T-helper 17 cell (primary cell): ENCODE results near the gene VSTM4. TPM values are rescaled to one million over a fixed set of nuclear protein-coding genes. Genes with fewer than 3 reads are reported as not detected.

Experiments
- ATAC-seq: fragments of 150-1000 bp; cut with Tn5 transposase; 2 replicates; pipeline ENCODE4 v1.10.0; 2021; ENCODE audit warnings: mild to moderate bottlenecking, moderate library complexity
- DNase-seq, 3 donors: peaks; one replicate each; pipeline versions ENCODE4 v3.0.0 to v3.0.0-alpha.2; 2020 to 2021
- H3K9me3 ChIP-seq: one replicate; pipeline ENCODE4 v1.7.0; 2013; ENCODE audit warnings: low read length, mild to moderate bottlenecking; ENCODE audit not compliant: control insufficient read depth, poor library complexity, severe bottlenecking
- H3K27ac Mint-ChIP-seq: one replicate; pipeline ENCODE4 v1.8.0; 2022; ENCODE audit warnings: mild to moderate bottlenecking, moderate library complexity, mixed read lengths
- H3K27me3 Mint-ChIP-seq: one replicate; pipeline ENCODE4 v1.8.0; 2022; ENCODE audit warnings: mixed read lengths
- H3K36me3 Mint-ChIP-seq: one replicate; pipeline ENCODE4 v1.8.0; 2022; ENCODE audit warnings: low read depth, mixed read lengths
- H3K4me1 Mint-ChIP-seq: one replicate; pipeline ENCODE4 v1.8.0; 2022; ENCODE audit warnings: mild to moderate bottlenecking, mixed read lengths
- H3K4me3 Mint-ChIP-seq: one replicate; pipeline ENCODE4 v1.8.0; 2022; ENCODE audit warnings: mild to moderate bottlenecking, moderate library complexity, mixed read lengths
- total RNA-seq, 4 donors: library from RNA in 2 of 4; stranded (reverse) in 2 of 4; gene quantifications; one replicate each; pipeline ENCODE4 v1.2.3 and lab custom pipeline; 2022 to 2026

The VSTM4 gene
- total RNA-seq, 2 donors from 2014 or later = not detected

DNA sequence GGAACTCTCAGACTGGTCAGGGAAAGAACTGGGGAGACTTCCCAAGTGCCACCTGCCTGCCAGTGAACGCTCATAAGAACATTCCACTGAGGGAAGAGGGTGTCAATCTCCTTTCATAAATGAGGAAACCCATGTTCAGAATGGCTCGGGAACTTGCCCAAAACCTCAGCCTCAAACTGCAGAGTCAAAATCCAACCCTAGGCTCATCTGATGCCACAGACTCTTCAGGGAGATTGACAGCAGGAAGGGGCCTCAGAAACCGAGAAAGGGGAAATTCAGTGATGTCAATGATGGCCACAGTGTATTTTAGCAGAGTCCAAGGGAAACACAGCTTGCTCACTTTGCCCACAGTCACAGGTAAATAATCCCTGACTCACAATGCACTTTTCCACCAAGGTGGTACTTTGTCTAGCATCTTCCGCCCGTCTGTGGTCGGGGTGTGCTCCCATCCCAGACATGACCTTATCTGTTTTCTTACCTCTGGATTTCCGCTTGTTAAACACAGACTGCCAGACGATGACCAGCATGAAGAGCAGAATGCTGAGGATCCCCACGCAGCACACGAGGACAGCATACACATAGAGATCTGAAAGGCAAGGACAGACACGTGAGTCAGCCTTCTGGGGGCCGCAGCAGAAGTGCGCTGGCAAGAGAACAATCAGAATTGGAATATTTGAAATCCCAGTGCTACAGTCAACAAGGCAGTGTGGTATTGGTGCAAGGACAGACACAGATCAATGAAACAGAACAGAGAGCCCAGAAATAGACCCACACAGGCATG lies 38.4 kb downstream of the VSTM4 start:
- no peaks in the 10 kb centered on the region for H3K9me3 ChIP-seq
- no peak overlapping the region for H3K4me3 Mint-ChIP-seq
- peaks cover 32% of the 10 kb centered on the region for H3K27me3 Mint-ChIP-seq
- no peak overlapping the region for H3K27ac Mint-ChIP-seq
- ATAC-seq (no peak), DNase-seq (no peak)
- H3K36me3 Mint-ChIP-seq = peaks cover 2% of the 10 kb centered on the region
- H3K4me1 Mint-ChIP-seq = peaks cover 9% of the 10 kb centered on the region

DNA sequence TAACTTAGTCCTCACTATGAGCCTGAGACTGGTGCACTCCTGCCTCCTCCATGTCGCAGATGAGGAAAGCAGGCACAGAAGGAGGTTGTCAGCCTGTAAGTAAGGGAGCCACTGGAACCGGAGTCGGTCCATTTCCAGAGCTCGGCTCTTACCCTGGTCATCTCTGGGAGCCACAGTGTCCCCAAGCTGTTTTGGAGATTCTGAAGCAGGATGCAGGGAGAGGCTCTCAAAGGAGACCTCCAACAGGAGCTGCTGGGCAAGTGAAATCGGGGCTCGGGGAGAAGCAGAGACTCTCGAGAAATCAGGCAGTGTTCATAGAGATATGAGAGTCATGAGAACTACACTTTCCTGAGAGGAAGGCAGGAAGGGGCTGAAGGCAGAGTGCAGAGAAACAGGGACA lies 39.0 kb downstream of the VSTM4 start:
- Mint-ChIP-seq H3K4me1 (peaks cover 9% of the 10 kb centered on the region), H3K36me3 (peaks cover 2% of the 10 kb centered on the region), H3K27ac (no peak overlapping the region), H3K4me3 (no peak overlapping the region), H3K27me3 (peaks cover 32% of the 10 kb centered on the region)
- DNase-seq (no peak), ATAC-seq (no peak)
- H3K9me3 ChIP-seq = no peaks in the 10 kb centered on the region

DNA sequence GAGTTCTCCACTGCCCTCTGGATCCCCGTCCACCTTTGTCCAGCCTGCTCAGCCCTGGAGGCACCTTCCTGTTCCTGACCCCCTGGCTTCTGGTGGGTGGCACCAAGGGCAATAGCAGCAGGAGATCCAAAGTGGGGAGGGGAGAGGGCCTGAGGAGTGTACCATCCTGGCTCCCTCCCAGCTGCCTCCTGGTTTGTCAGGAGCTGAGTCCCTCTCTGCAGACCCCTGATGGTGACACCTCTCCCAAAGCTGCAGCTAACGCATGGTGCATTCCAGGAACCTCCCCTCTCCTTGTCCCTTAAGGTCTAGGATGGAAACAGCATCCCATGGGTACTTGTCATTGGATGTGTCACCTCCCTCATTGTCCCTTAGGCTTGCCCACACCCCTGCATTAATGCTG lies 39.6 kb downstream of the VSTM4 start:
- Mint-ChIP-seq H3K27ac (no peak overlapping the region), H3K36me3 (peaks cover 2% of the 10 kb centered on the region), H3K4me3 (no peak overlapping the region), H3K4me1 (peaks cover 9% of the 10 kb centered on the region), H3K27me3 (peaks cover 32% of the 10 kb centered on the region)
- DNase-seq = no peak
- no peaks in the 10 kb centered on the region for H3K9me3 ChIP-seq
- no peak for ATAC-seq

DNA sequence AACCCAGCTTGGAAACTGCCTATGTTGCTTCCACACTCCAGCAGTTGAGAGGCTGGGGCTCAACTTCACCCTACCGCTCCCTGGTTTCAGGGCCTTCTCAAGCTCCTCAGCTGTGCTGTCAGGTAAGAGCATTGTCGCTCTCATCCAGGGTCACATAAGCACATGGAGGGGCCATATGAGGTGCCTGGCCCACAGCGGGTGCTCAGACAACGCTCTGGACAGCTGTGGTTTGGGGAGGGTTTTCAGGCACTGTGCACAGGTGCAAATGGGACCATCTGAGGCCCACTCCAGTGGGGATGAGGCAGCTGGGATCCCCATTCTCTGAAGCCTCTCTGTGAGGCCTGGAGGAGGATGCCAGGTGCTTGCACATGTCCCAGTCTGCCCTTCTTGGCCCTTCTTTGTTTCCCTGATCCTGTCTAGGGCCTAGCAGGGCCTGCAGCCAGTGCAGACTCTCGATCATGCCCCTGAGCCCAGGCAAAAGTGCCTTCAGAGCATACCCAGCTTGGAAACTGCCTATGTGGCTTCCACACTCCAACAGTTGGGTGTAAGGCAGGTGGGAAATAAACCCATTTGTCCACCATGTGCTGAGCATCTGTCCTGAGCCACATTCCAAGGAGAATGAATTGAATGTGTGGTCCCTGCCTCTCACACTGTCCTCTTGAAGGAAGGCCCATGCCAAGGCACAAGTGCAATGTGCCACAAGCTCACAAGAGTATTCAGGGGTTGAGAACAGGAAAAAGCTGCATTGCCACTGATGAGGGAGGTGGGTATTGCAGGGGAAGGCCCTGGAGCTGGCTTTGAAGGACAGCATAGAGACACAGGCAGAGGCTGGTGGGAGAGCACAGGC lies 40.3 kb downstream of the VSTM4 start:
- Mint-ChIP-seq H3K27me3 (peaks cover 32% of the 10 kb centered on the region), H3K36me3 (peaks cover 2% of the 10 kb centered on the region), H3K27ac (no peak overlapping the region), H3K4me1 (peaks cover 7% of the 10 kb centered on the region), H3K4me3 (no peak overlapping the region)
- ATAC-seq (no peak), DNase-seq (no peak)
- H3K9me3 ChIP-seq = no peaks in the 10 kb centered on the region

DNA sequence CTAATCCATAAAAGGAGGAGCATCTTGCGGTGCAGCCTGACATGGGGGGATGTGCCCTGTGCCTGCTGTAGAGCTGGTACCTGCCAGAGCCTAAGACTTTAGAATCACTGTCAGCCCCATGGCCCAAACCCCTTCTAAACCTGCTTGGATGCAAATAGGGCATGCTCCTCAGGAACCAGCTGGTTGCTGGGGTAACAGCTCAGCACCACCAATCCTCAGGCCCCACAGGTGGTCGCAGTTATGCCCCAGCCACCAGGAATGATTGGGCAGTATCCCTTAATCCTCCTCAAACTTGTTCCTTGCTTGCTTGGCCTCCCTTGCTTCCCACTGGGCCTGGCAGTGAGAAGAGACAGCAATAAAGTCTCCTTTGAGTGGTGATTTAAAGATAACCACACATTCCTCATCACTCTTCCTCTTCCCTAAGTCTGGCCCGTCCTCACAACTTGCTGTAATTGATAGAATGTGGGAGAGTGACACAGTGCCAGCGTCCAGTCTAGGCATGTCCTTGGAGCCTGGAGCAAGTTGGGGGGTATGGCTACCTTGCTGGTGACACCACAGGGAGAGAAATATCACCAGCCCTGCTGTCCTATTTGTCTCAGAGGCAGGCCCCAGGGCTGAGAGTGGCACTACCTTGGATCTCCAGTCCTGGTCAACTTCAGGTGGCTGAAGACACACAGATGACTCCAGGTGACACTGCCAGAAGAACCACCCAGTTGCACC lies 43.0 kb downstream of the VSTM4 start:
- no peak overlapping the region for H3K4me3 Mint-ChIP-seq
- no peak overlapping the region for H3K27ac Mint-ChIP-seq
- no peak for DNase-seq
- H3K4me1 Mint-ChIP-seq = peaks cover 7% of the 10 kb centered on the region
- H3K27me3 Mint-ChIP-seq = peaks cover 41% of the 10 kb centered on the region
- H3K36me3 Mint-ChIP-seq = peaks cover 2% of the 10 kb centered on the region
- ATAC-seq = no peak
- H3K9me3 ChIP-seq = no peaks in the 10 kb centered on the region

DNA sequence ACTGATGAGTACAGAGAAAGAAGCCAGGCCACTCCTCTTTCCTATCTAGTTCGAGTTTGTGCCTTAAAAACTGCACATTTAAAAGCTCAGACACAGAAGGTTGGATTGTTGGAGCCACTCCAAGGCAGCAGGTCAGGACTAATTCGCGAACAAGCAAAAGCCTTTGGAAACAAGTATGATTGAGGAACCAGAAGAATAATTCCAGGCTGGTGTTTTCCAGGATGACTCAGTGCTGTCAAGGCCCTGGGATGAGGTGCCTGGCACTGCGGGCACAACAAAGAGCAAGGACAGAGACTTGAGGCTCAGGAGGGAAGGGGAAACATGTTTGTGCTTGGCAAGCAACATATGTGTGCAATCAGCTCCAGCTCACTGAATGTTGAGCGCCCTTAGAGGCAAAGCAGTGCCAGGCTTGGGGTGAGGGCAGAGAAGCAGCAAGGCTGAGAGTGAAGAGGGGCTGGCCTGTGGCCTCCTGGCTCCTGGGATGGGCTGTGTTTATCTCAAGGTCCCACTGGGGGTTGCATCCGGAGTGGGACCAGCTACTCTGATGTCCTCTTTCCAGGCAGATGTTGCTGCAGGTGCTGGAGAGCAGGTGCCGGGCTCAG lies 44.1 kb downstream of the VSTM4 start:
- Mint-ChIP-seq H3K36me3 (no peaks in the 10 kb centered on the region), H3K4me1 (peaks cover 3% of the 10 kb centered on the region), H3K27me3 (peaks cover 31% of the 10 kb centered on the region), H3K4me3 (no peak overlapping the region), H3K27ac (no peak overlapping the region)
- H3K9me3 ChIP-seq = no peaks in the 10 kb centered on the region
- ATAC-seq (no peak), DNase-seq (no peak)

DNA sequence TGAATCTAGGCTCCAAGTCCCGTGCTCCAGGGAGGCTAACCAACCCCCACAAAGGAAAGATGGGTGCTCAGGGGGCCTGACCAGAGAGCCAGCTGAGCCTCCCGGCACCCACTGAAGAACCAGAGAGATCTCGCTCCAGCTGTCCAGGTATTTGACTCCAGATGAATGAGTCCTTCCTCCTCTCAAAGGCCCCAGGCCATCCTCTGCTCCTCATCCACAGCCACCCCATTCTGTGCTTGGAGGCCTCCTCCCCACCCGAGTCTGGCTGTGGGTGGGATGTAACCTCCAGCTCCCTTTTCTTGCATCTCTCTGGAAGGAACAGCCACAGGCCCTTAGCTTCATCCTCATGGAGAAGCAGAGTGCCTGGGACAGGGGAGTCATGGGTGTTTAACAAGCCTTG lies 44.6 kb downstream of the VSTM4 start:
- Mint-ChIP-seq H3K27me3 (peaks cover 25% of the 10 kb centered on the region), H3K36me3 (no peaks in the 10 kb centered on the region), H3K4me1 (no peaks in the 10 kb centered on the region), H3K4me3 (no peak overlapping the region), H3K27ac (no peak overlapping the region)
- no peaks in the 10 kb centered on the region for H3K9me3 ChIP-seq
- ATAC-seq (no peak), DNase-seq (no peak)

DNA sequence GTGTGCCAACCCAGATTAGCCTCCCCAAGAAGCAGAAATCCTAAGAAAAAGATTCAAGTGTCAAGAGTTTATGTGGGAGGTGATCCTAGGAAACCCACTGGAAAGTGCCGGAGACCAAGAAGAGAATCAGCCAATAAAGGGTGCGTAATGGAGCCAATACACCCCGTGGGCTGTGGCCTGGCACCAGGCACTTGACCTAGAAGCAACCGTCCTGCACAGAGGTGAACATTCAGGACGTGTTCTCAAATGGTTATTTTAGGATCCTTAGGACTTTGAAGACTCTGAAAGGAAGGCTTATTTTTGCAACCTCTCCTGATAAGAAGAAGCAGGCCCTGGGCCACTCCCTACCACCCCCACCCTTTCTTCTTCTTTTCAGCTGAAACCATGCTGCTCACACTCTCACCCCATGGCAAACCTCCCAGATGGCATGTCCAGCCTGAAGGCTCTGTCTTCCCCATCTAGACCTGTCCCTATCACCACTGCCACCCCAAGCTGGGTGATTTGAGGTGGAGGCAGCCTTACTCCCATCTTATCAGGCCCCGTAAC lies 46.6 kb downstream of the VSTM4 start:
- ATAC-seq = no peak
- Mint-ChIP-seq H3K36me3 (no peaks in the 10 kb centered on the region), H3K27ac (no peak overlapping the region), H3K4me3 (no peak overlapping the region), H3K4me1 (no peaks in the 10 kb centered on the region), H3K27me3 (peaks cover 11% of the 10 kb centered on the region)
- no peaks in the 10 kb centered on the region for H3K9me3 ChIP-seq
- DNase-seq = no peak

DNA sequence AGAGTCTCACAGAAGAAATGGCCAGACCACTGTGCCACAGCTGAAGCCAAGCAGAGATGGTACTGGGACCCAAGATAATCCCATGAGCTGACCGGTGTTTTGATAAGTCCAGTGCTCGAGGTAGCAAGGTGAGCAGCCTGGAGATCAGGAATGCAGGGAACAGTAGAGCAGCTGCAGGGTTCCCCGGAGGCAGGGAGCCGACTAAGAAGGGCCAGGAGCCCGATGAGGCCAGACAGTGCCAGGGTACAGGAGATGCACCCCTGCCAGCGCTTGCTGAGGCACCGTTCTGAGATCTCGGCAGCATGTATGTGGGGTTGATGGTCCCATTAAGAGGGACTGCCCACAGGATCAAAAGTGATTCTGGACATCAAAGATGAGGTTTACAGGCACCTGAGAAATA lies 47.1 kb downstream of the VSTM4 start:
- DNase-seq (no peak), ATAC-seq (no peak)
- Mint-ChIP-seq H3K36me3 (no peaks in the 10 kb centered on the region), H3K27ac (no peak overlapping the region), H3K4me1 (no peaks in the 10 kb centered on the region), H3K4me3 (no peak overlapping the region), H3K27me3 (peaks cover 11% of the 10 kb centered on the region)
- H3K9me3 ChIP-seq = no peaks in the 10 kb centered on the region

DNA sequence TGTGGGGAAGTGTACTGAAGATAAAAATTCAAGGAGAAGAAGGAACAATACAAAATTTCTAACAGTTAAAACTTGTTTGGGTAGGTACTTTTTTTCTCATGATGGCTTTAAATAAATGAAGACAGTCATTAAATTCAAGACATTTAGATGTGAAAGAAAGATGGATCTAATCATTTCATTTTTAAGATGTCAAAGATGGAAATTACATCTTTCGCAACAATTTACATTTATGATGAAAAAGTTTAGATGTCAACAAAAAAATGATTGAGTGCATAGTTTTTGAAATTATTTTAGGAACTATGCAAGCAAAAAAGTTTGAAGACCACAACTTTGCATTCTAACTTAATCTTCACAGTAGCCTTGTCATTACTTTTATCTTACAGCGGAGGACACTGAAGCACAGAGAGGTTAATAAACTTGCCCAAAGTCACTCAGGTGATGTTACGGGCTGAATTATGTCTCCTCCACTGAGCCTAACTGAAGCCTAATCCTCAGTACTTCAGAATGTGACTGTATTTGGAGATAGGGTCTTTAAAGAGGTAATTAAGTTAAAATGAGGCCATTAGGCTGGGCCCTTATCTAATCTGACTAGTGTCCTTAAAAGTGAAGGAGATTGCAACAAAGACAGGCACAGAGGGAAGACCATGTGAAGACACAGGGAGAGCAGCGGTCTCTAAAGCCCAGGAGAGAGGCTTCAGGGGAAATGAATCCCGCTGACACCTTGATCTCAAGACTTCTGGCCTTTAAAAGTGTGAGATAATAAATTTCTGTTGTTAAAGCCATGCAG lies 48.2 kb downstream of the VSTM4 start:
- ATAC-seq (no peak), DNase-seq (no peak)
- no peaks in the 10 kb centered on the region for H3K36me3 Mint-ChIP-seq
- no peak overlapping the region for H3K4me3 Mint-ChIP-seq
- H3K9me3 ChIP-seq = no peaks in the 10 kb centered on the region
- no peak overlapping the region for H3K27ac Mint-ChIP-seq
- H3K4me1 Mint-ChIP-seq = no peaks in the 10 kb centered on the region
- peaks cover 11% of the 10 kb centered on the region for H3K27me3 Mint-ChIP-seq

DNA sequence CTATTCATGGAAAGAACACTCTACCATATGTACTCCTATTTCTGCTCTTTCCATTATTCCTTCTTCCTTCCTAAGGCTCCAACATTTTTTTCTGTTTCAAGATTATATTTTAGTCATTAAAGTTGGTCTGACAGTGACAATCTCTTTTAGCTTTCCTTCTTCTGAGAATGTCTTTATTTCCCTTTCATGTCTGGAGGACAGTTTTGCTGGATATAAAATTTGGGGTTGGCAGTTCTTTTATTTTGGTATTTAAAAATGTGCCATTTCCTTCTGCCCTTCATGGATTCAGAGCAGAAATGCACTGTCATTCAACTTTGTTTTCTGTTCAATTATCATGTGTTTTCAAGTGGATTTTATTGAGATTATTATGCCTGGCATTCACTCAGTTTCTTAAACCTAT lies 53.1 kb downstream of the VSTM4 start:
- DNase-seq (no peak), ATAC-seq (no peak)
- H3K27me3 Mint-ChIP-seq = no peaks in the 10 kb centered on the region
- peaks cover 3% of the 10 kb centered on the region for H3K9me3 ChIP-seq
- H3K27ac Mint-ChIP-seq = no peak overlapping the region
- no peak overlapping the region for H3K4me3 Mint-ChIP-seq
- H3K4me1 Mint-ChIP-seq = no peaks in the 10 kb centered on the region
- no peaks in the 10 kb centered on the region for H3K36me3 Mint-ChIP-seq

DNA sequence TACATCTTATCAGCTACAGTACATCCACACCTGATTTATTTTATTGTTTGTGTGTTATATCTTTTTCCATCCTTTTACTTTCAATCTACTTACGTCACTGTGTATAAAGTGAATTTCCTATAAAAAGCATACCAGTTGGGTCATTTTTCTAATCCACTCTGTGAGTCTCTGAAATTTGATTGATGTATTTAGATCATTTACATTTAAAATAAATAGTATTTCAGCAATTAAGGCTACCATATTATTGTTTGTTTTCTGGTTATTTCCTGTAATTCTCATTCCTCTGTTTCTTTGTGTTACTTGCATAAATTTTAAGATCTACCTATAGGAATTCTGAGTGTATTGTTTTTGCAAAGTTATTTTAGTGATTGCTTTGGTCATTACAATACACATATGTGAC lies 53.7 kb downstream of the VSTM4 start:
- no peaks in the 10 kb centered on the region for H3K36me3 Mint-ChIP-seq
- H3K9me3 ChIP-seq = peaks cover 3% of the 10 kb centered on the region
- ATAC-seq = no peak
- DNase-seq = no peak
- H3K27ac Mint-ChIP-seq = no peak overlapping the region
- no peaks in the 10 kb centered on the region for H3K4me1 Mint-ChIP-seq
- no peak overlapping the region for H3K4me3 Mint-ChIP-seq
- no peaks in the 10 kb centered on the region for H3K27me3 Mint-ChIP-seq
